Endothelial cell of umbilical vein (primary cell): ENCODE results near the gene GNG2. TPM values are rescaled to one million over a fixed set of nuclear protein-coding genes. Genes with fewer than 3 reads are reported as not detected.

Source experiments
- BruUV-seq: library from RNA; stranded (reverse); fragments of 400-500 nt; replicated peaks from 2 replicates; lab custom pipeline; 2021; lab: Mats Ljungman, UMichigan
- CTCF ChIA-PET: fragments of 300-600, 350-600 bp; sonication (Branson Sonifier 250); formaldehyde crosslinking; loops from one replicate; lab custom pipeline; 2021; ENCODE audit warnings: antibody characterized with exemption, inconsistent platforms; lab: Charles Lee
- POLR2A ChIA-PET: fragments of 300-600, 350-600 bp; sonication (Branson Sonifier 250); formaldehyde crosslinking; loops from one replicate; lab custom pipeline; 2021; ENCODE audit warnings: antibody characterized with exemption, inconsistent platforms; lab: Charles Lee
- DNase-seq: peaks from one replicate; pipeline ENCODE4 v3.0.0-alpha.2; 2011; ENCODE audit warnings: low read depth, low spot score
- FAIRE-seq: peaks from 2 replicates; lab custom pipeline; 2011; peaks lifted over from hg19 to GRCh38; lab: Jason Lieb, UNC
- H2AFZ ChIP-seq: 2 replicates; pipeline ENCODE4 v1.6.0; 2012; ENCODE audit warnings: low read depth, low read length, control low read depth, inconsistent platforms
- H3K27ac ChIP-seq: 2 replicates; pipeline ENCODE4 v1.5.1; 2011; ENCODE audit warnings: low read depth, mild to moderate bottlenecking, control low read depth, low read length, moderate library complexity; ENCODE audit not compliant: insufficient read depth
- H3K27me3 ChIP-seq, 2 experiments: 2 replicates each; pipeline versions ENCODE4 v1.6.0 to v1.6.1; 2011; ENCODE audit warnings: low read length in 2 of 2, mixed read lengths in 1 of 2; ENCODE audit not compliant: control insufficient read depth in 2 of 2, insufficient read depth in 2 of 2
- H3K36me3 ChIP-seq, 2 experiments: 2 replicates in 1 of 2; 3 replicates in 1 of 2; pipeline ENCODE4 v1.5.1; 2011; ENCODE audit warnings: low read length in 2 of 2, mild to moderate bottlenecking in 1 of 2, moderate library complexity in 1 of 2; ENCODE audit not compliant: control insufficient read depth in 2 of 2, insufficient read depth in 2 of 2; ENCODE audit errors: extremely low read depth in 1 of 2
- H3K4me1 ChIP-seq: 3 replicates; pipeline ENCODE4 v1.5.1; 2011; ENCODE audit warnings: mild to moderate bottlenecking, low read length; ENCODE audit not compliant: control insufficient read depth, insufficient read depth; ENCODE audit errors: extremely low read depth
- H3K4me2 ChIP-seq: 2 replicates; pipeline ENCODE4 v1.6.1; 2011; ENCODE audit warnings: low read length, control low read depth, mixed read lengths; ENCODE audit not compliant: insufficient read depth
- H3K4me3 ChIP-seq, 3 experiments: fragments of 200-600 bp in 1 of 3; sonication (generic), shearing (Covaris generic) in 1 of 3; replicated peaks in 1 of 3; 2 replicates each; pipeline ENCODE4 v1.5.1; 2011 to 2016; ENCODE audit warnings: control low read depth in 3 of 3, low read length in 3 of 3, mild to moderate bottlenecking in 2 of 3, inconsistent platforms in 1 of 3, low read depth in 1 of 3, moderate library complexity in 1 of 3; ENCODE audit not compliant: insufficient read depth in 1 of 3
- H3K79me2 ChIP-seq: 2 replicates; pipeline ENCODE4 v1.6.0; 2012; ENCODE audit warnings: low read length, inconsistent platforms; ENCODE audit not compliant: control insufficient read depth, insufficient read depth
- H3K9ac ChIP-seq: replicated peaks from 2 replicates; pipeline ENCODE3; 2011; ENCODE audit warnings: low read length, control low read depth; ENCODE audit not compliant: insufficient read depth; ENCODE audit errors: extremely low read depth
- H3K9me1 ChIP-seq: replicated peaks from 3 replicates; pipeline ENCODE4 v1.6.0; 2011; ENCODE audit warnings: mild to moderate bottlenecking, low read length; ENCODE audit not compliant: control insufficient read depth, insufficient read depth; ENCODE audit errors: extremely low read depth
- H3K9me3 ChIP-seq: replicated peaks from 2 replicates; pipeline ENCODE4 v1.5.1; 2012; ENCODE audit warnings: low read length, inconsistent platforms; ENCODE audit not compliant: control insufficient read depth, insufficient read depth
- H4K20me1 ChIP-seq: replicated peaks from 2 replicates; pipeline ENCODE3; 2011; ENCODE audit warnings: mild to moderate bottlenecking, low read length; ENCODE audit not compliant: control insufficient read depth, insufficient read depth; ENCODE audit errors: extremely low read depth
- GATA2 ChIP-seq: IDR thresholded peaks from 2 replicates; pipeline ENCODE4 v1.7.0; 2011; ENCODE audit warnings: low read depth, mild to moderate bottlenecking, moderate library complexity, mixed read lengths, low read length; ENCODE audit not compliant: insufficient read length, insufficient read depth
- MYC ChIP-seq: IDR thresholded peaks from one replicate; pipeline ENCODE4 v1.6.1; 2011; ENCODE audit warnings: mild to moderate bottlenecking, low read depth, low read length
- POLR2A ChIP-seq: IDR thresholded peaks from 2 replicates; pipeline ENCODE4 v1.6.1; 2012; ENCODE audit warnings: low read depth, mild to moderate bottlenecking, control low read depth, low read length
- POLR2AphosphoS5 ChIP-seq: IDR thresholded peaks from 2 replicates; pipeline ENCODE4 v1.6.1; 2012; ENCODE audit warnings: low read depth, mild to moderate bottlenecking, control low read depth, low read length, moderate library complexity; ENCODE audit not compliant: insufficient read depth
- dilution Hi-C: fragments of 300-500 bp; cut with MboI; formaldehyde crosslinking; loops from one replicate; pipeline ENCODE4 v1.15.0; 2019; ENCODE audit warnings: low sequenced_read_pairs; ENCODE audit not compliant: extremely low pct_ligation_motif_present
- intact Hi-C: fragments of 100-400 bp; cut with micrococcal nuclease; formaldehyde crosslinking; loops from one replicate; pipeline ENCODE4 v1.10.0; 2022
- polyA plus RNA-seq, 4 experiments: library from polyadenylated mRNA; depleted of rRNA in 3 of 4; stranded (reverse) in 3 of 4; unstranded in 1 of 4; fragments of >200 nt; gene quantifications; 2 replicates each; pipeline versions ENCODE4 v1.2.1 to v1.2.3, GENCODE V29; 2011 to 2012; ENCODE audit warnings: missing spikeins in 1 of 4
- total RNA-seq: library from RNA; stranded (reverse); gene quantifications from 2 replicates; pipeline ENCODE4 v1.2.3, GENCODE V29; 2021
- TF ChIP-seq, protein P1 (sequence below): IDR thresholded peaks from 2 replicates; pipeline ENCODE4 v1.6.1; 2011; ENCODE audit not compliant: insufficient read depth, insufficient read length

The GNG2 gene
- total and polyA plus RNA-seq, 2 donors (not counting 3 experiments of a cell fraction or from before 2014, with no cell fraction given): not detected

DNA sequence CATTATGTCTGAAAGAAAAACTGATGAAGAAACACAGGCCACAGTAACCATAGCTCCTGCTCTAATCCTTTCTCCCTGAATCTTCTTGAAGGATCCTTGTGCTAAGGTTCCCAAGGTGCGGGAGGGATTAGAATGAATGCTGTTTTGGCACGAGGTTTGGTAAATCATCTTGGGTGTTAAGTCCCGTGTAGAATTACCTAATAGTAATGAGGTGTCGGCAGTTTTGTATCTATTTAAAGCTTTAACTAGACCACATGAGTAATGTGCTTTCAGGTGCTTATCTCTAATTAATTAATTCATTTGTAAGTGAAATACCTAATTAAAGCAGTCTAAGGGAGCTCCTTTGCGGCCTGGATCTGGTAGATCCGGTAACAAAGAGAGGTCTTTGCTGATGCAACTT is 53.9 kb downstream of the GNG2 start:
- TF ChIP-seq MYC: no peak
- TF ChIP-seq POLR2A: no peak
- DNase-seq: no peak
- FAIRE-seq: no peak

DNA sequence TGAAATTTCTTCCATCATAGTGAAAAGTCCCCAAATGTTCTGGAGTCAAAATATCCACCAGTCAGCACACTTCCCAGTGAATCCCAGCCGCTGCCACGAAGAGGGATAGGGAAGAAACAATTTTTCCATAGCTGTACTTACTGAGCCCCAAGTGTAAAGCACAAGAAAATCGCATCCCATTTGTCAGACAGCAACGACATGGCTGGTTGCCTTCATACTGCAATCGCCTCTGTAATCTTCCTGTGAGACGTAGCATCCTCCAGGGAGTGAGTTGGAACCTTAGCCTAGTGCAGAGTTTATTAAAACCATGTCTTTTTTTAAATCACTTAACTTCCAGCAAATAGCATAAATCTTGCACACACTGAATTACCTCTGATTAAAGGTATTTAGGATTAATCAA is 56.8 kb downstream of the GNG2 start:
- no peaks in the 10 kb centered on the region for H3K36me3 ChIP-seq
- H3K9ac ChIP-seq: no peak overlapping the region
- H3K79me2 ChIP-seq: no peaks in the 10 kb centered on the region
- H3K27ac ChIP-seq: no peak overlapping the region
- no peak overlapping the region for H3K4me3 ChIP-seq
- intact Hi-C loops: no loop called here
- peaks cover 8 to 19% of the 10 kb centered on the region in 2 experiments for H3K27me3 ChIP-seq
- DNase-seq: no peak
- TF ChIP-seq GATA2: no peak
- TF ChIP-seq POLR2AphosphoS5: no peak
- TF ChIP-seq, protein P1, sequence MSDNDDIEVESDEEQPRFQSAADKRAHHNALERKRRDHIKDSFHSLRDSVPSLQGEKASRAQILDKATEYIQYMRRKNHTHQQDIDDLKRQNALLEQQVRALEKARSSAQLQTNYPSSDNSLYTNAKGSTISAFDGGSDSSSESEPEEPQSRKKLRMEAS: no peak
- CTCF ChIA-PET: interaction anchor here (0.9 kb wide), 1 partner anchor 95 kb away, joined by 3 read pairs; no protein-coding TSS in a partner anchor
- H3K9me3 ChIP-seq: no peaks in the 10 kb centered on the region
- dilution Hi-C loops: no loop called here
- no peaks in the 10 kb centered on the region for H4K20me1 ChIP-seq
- H3K4me1 ChIP-seq: no peaks in the 10 kb centered on the region
- no peaks in the 10 kb centered on the region for H3K9me1 ChIP-seq
- POLR2A ChIA-PET: no interaction called here
- H2AFZ ChIP-seq: no peak overlapping the region
- no TSS peak for BruUV-seq
- H3K4me2 ChIP-seq: no peak overlapping the region
- FAIRE-seq: no peak

More for the DNA sequence above, 53.9 kb downstream of the GNG2 start:
- H3K36me3 ChIP-seq: no peaks in the 10 kb centered on the region
- H4K20me1 ChIP-seq: no peaks in the 10 kb centered on the region
- H3K4me2 ChIP-seq: no peak overlapping the region
- H3K27ac ChIP-seq: no peak overlapping the region
- no peaks in the 10 kb centered on the region for H3K9me1 ChIP-seq
- dilution Hi-C loops (no loop called here), intact Hi-C loops (no loop called here)
- POLR2A ChIA-PET: no interaction called here
- H3K9me3 ChIP-seq: no peaks in the 10 kb centered on the region
- no peaks in the 10 kb centered on the region for H3K4me1 ChIP-seq
- CTCF ChIA-PET: interaction anchor here (1.1 to 2.6 kb wide), 2 partner anchors 12 to 64 kb away, joined by 3 to 9 read pairs; no protein-coding TSS in a partner anchor
- H2AFZ ChIP-seq: no peak overlapping the region
- BruUV-seq: no TSS peak
- H3K79me2 ChIP-seq: no peaks in the 10 kb centered on the region
- H3K9ac ChIP-seq: no peak overlapping the region
- H3K4me3 ChIP-seq: no peak overlapping the region
- H3K27me3 ChIP-seq: peaks cover 6% of the 10 kb centered on the region in 2 experiments
